Gastrocnemius medialis (tissue), 4 donors: ENCODE measurements around the gene IFI6.

Experiments used
- CTCF ChIP-seq, 5 experiments: fragments of 450-650 bp in 3 of 5; fragments of 200-600 bp in 2 of 5; sonication (generic) in 2 of 5; IDR thresholded peaks in 4 of 5; conservative IDR thresholded peaks in 1 of 5; 1 replicate in 4 of 5; 2 replicates in 1 of 5; pipeline ENCODE4 v1.5.1; 2016 to 2019; ENCODE audit warnings: antibody characterized with exemption in 5 of 5, mild to moderate bottlenecking in 3 of 5, moderate library complexity in 3 of 5
- POLR2A ChIP-seq, 2 donors: fragments of 450-650 bp; IDR thresholded peaks; one replicate each; pipeline ENCODE4 v1.6.1; 2017; ENCODE audit warnings: antibody characterized with exemption in 2 of 2, mild to moderate bottlenecking in 2 of 2, moderate library complexity in 2 of 2

GRCh38 chr1:27624467-27625178, 47.4 kb downstream of the IFI6 start:
- TF ChIP-seq POLR2A (IDR thresholded peaks at IDR 0.05) = no peak
- no peak for TF ChIP-seq CTCF (IDR thresholded peaks at IDR 0.05 in 4 of 5, conservative IDR thresholded peaks at IDR 0.05 in 1 of 5)
